Endodermal cell (in vitro differentiated cells): ENCODE data around the gene BEND5. TPM values are rescaled to one million over a fixed set of nuclear protein-coding genes. Genes with fewer than 3 reads are reported as not detected.

Source experiments
- DNase-seq: peaks from one replicate; pipeline ENCODE4 v3.0.0-alpha.2; 2017
- H3K27ac ChIP-seq: 2 replicates; pipeline ENCODE4 v1.5.1; 2013; ENCODE audit warnings: mild to moderate bottlenecking, low read depth, low read length, moderate library complexity
- H3K27me3 ChIP-seq: 2 replicates; pipeline ENCODE4 v1.6.1; 2013; ENCODE audit warnings: mild to moderate bottlenecking, low read length, moderate library complexity; ENCODE audit not compliant: insufficient read depth, control insufficient read depth, poor library complexity, severe bottlenecking
- H3K36me3 ChIP-seq: 2 replicates; pipeline ENCODE4 v1.7.0; 2013; ENCODE audit warnings: mild to moderate bottlenecking, low read length, moderate library complexity; ENCODE audit not compliant: control insufficient read depth, insufficient read depth
- H3K4me1 ChIP-seq: one replicate; pipeline ENCODE4 v1.7.0; 2013; ENCODE audit warnings: low read length; ENCODE audit not compliant: control insufficient read depth, insufficient read depth
- H3K4me3 ChIP-seq: 2 replicates; pipeline ENCODE4 v1.5.1; 2013; ENCODE audit warnings: mild to moderate bottlenecking, low read length, moderate library complexity
- H3K9ac ChIP-seq: 2 replicates; pipeline ENCODE4 v1.6.1; 2013; ENCODE audit warnings: mild to moderate bottlenecking, low read length, moderate library complexity; ENCODE audit not compliant: poor library complexity, severe bottlenecking; ENCODE audit errors: extremely low read depth
- H3K9me3 ChIP-seq: 2 replicates; pipeline ENCODE4 v1.6.1; 2013; ENCODE audit warnings: mild to moderate bottlenecking, low read length, moderate library complexity; ENCODE audit not compliant: control insufficient read depth
- H3K27ac Mint-ChIP-seq: 2 replicates; pipeline ENCODE4 v1.8.0; 2020; ENCODE audit warnings: mixed read lengths
- H3K27me3 Mint-ChIP-seq: 2 replicates; pipeline ENCODE4 v1.8.0; 2021; ENCODE audit warnings: mild to moderate bottlenecking, mixed read lengths; ENCODE audit not compliant: insufficient read depth
- H3K36me3 Mint-ChIP-seq: 2 replicates; pipeline ENCODE4 v1.8.0; 2020; ENCODE audit warnings: low read depth, mixed read lengths
- H3K4me1 Mint-ChIP-seq: 2 replicates; pipeline ENCODE4 v1.8.0; 2020; ENCODE audit warnings: mixed read lengths
- H3K4me3 Mint-ChIP-seq: 2 replicates; pipeline ENCODE4 v1.8.0; 2020; ENCODE audit warnings: mild to moderate bottlenecking, moderate library complexity, mixed read lengths
- H3K9me3 Mint-ChIP-seq: 2 replicates; pipeline ENCODE4 v1.8.0; 2020; ENCODE audit warnings: mild to moderate bottlenecking, mixed read lengths
- WGBS, 2 experiments: methylation state at CpG; one replicate each; pipeline versions ENCODE4 v1.1.5 to v1.1.7; 2013; ENCODE audit warnings: missing lambda C conversion rate in 2 of 2, mixed read lengths in 1 of 2; ENCODE audit not compliant: insufficient coverage in 1 of 2, insufficient read length in 1 of 2; 5-methylcytosine and 5-hydroxymethylcytosine counted together
- long read RNA-seq, 4 experiments: library from polyadenylated mRNA in 2 of 4; library from RNA in 1 of 4; library from capped mRNA in 1 of 4; stranded (forward) in 3 of 4; unstranded in 1 of 4; transcript quantifications; one replicate each; pipeline ENCODE4 v2.0.0, GENCODE V29; 2020 to 2021; ENCODE audit warnings: inconsistent platforms in 1 of 4
- polyA plus RNA-seq, 2 experiments: library from polyadenylated mRNA; stranded (reverse); fragments of 50-300 nt; gene quantifications; one replicate each; pipeline ENCODE4 v1.2.3, GENCODE V29; 2013
- total RNA-seq, 2 donors: library from RNA; stranded (reverse); fragmentation: NEBNext Ultra II Directional in 1 of 2; extraction: Animal tissue kit (Norgen Biotek cat#: 25700) in 1 of 2; gene quantifications; 2 replicates in 1 of 2; 3 replicates in 1 of 2; pipeline ENCODE4 v1.2.1, GENCODE V29; 2021
- TF ChIP-seq, protein P1 (sequence below): fragments of 200-600 bp; sonication (generic); conservative IDR thresholded peaks from 2 replicates; pipeline ENCODE4 v1.5.0; 2021; ENCODE audit warnings: antibody characterized with exemption, mild to moderate bottlenecking

The BEND5 gene, protein sequence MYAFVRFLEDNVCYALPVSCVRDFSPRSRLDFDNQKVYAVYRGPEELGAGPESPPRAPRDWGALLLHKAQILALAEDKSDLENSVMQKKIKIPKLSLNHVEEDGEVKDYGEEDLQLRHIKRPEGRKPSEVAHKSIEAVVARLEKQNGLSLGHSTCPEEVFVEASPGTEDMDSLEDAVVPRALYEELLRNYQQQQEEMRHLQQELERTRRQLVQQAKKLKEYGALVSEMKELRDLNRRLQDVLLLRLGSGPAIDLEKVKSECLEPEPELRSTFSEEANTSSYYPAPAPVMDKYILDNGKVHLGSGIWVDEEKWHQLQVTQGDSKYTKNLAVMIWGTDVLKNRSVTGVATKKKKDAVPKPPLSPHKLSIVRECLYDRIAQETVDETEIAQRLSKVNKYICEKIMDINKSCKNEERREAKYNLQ
- 1 to 10 TPM; 5.9 to 6.1 TPM for total RNA-seq
- 22.5 TPM for polyA plus RNA-seq (2013, experiment 1 of 2)
- polyA plus RNA-seq (2013, experiment 2 of 2), result 28.4 TPM
- long read RNA-seq, experiment 1, partial matches to known transcripts, result 1 of 3 reads
- long read RNA-seq, experiment 1, other reads (novel, unspliced or antisense), result 2 of 3 reads
- long read RNA-seq, experiment 2, partial matches to known transcripts, result 0 of 8 reads
- long read RNA-seq, experiment 2, other reads (novel, unspliced or antisense), result 2 of 8 reads
- long read RNA-seq, experiment 3, transcript BEND5-201 (6 exons, 1,716 nt), result major isoform, 8 of 16 reads
- long read RNA-seq, experiment 3, partial matches to known transcripts, result 2 of 16 reads
- long read RNA-seq, experiment 3, other reads (novel, unspliced or antisense), result 4 of 16 reads
- long read RNA-seq, experiment 4, partial matches to known transcripts, result 0 of 4 reads
- long read RNA-seq, experiment 4, other reads (novel, unspliced or antisense), result 1 of 4 reads

DNA sequence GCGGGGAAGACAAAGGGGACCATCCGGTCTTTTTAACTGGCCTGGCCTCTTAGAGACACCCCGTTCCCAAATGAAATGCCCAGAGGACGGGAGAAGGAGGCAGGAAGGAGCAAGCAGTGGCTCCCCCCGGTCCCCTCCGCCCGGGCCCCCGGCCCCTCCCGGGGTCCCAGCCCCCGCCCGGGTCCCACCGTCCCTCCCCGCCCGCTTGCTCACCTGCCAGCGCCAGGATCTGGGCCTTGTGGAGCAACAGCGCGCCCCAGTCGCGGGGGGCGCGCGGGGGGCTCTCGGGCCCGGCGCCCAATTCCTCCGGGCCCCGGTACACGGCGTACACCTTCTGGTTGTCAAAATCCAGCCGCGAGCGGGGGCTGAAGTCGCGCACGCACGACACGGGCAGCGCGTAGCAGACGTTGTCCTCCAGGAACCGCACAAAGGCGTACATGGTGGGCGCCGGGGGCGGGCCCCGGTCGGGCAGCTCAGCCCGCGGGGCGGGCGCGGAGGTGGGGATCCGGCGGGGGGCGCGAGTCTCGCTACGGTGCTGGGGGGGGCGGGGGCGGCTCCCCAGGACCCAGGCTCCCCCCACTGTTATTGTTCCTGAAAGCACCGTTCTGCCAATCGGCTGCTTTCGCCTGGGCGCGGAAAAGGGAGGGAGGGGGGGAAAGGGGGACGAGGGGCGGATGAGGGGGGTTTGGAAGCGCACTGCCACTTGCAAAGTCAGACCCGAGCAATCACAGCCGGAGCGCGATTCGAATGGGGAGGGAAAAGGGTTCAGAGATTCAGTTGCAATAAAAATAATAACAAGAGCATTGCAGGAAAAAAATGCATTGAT is at the start of gene BEND5:
Gene BEND5, minus strand, starts transcription at position 499 of the 826 bp plus-strand sequence. Its CDS starts 60 bp downstream, at position 439.
- TF ChIP-seq, protein P1, sequence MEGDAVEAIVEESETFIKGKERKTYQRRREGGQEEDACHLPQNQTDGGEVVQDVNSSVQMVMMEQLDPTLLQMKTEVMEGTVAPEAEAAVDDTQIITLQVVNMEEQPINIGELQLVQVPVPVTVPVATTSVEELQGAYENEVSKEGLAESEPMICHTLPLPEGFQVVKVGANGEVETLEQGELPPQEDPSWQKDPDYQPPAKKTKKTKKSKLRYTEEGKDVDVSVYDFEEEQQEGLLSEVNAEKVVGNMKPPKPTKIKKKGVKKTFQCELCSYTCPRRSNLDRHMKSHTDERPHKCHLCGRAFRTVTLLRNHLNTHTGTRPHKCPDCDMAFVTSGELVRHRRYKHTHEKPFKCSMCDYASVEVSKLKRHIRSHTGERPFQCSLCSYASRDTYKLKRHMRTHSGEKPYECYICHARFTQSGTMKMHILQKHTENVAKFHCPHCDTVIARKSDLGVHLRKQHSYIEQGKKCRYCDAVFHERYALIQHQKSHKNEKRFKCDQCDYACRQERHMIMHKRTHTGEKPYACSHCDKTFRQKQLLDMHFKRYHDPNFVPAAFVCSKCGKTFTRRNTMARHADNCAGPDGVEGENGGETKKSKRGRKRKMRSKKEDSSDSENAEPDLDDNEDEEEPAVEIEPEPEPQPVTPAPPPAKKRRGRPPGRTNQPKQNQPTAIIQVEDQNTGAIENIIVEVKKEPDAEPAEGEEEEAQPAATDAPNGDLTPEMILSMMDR, result no peak
- Histone ChIP-seq H3K9me3 (no peaks in the 10 kb centered on the region), H3K9ac (peak within 1 kb of the TSS; percentile 68), H3K4me3 (peak within 1 kb of the TSS; percentile 93), H3K27ac (peak within 1 kb of the TSS; percentile 83), H3K36me3 (no peaks in the 10 kb centered on the region), H3K4me1 (peaks cover 5% of the 10 kb centered on the region), H3K27me3 (peaks cover 20% of the 10 kb centered on the region)
- Mint-ChIP-seq H3K4me1 (peaks cover 4% of the 10 kb centered on the region), H3K27ac (no peak within 1 kb of the TSS), H3K36me3 (peaks cover 2% of the 10 kb centered on the region), H3K27me3 (peaks cover 14% of the 10 kb centered on the region), H3K4me3 (peak within 1 kb of the TSS; percentile 79), H3K9me3 (no peaks in the 10 kb centered on the region)
- DNase-seq, result peak; percentile 92
- WGBS, 2 experiments, result 0 to 2% methylated on average over 13 to 73 of the region's 73 CpGs

DNA sequence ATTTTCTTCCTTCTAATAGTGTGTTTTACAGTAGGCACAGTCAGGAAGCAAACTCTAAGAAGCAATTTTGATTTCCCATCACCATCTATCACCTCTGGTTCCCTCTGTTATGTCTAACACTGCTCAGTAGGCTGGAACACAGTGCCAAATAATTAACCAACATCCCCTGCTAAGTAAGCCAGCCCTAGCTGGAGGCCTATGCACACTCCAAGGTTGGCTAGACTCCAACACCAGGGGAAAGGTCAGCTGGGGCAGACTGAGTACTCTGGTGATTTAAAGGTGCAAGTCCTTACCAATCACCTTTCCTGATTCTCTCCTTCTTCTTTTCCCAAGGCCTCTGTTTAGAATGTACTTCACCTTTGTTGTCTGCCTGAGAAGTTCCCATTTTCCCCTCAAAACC is 46.5 kb upstream of the BEND5 start:
- Histone ChIP-seq H3K27me3 (peaks cover 37% of the 10 kb centered on the region), H3K36me3 (no peaks in the 10 kb centered on the region), H3K27ac (no peak overlapping the region), H3K9me3 (no peaks in the 10 kb centered on the region), H3K4me1 (no peaks in the 10 kb centered on the region), H3K4me3 (no peak overlapping the region), H3K9ac (no peak overlapping the region)
- H3K4me3 Mint-ChIP-seq, result no peak overlapping the region
- no peak overlapping the region for H3K27ac Mint-ChIP-seq
- no peaks in the 10 kb centered on the region for H3K27me3 Mint-ChIP-seq
- no peaks in the 10 kb centered on the region for H3K9me3 Mint-ChIP-seq
- H3K4me1 Mint-ChIP-seq, result no peaks in the 10 kb centered on the region
- no peaks in the 10 kb centered on the region for H3K36me3 Mint-ChIP-seq
- no peak for DNase-seq
- TF ChIP-seq, protein P1, result no peak

DNA sequence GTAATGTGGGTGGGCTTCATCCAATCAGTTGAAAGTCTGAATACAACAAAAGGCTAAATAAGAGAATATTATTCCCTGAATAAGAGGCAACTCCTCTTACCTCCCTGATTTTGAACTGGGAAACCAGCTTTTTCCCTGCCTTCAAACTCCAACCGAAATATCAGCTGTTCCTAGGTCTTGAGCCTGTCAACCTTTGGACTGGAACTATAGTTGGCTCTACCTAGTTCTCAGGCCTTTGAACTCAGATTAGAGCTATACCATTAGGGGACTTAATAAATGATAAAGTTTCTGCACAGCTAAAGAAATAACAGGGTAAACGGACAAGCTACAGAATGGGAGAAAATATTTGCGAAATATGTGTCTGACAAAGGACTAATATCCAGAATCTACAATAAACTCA is 43.8 kb upstream of the BEND5 start:
- peaks cover 22% of the 10 kb centered on the region for H3K27me3 ChIP-seq
- Mint-ChIP-seq H3K9me3 (no peaks in the 10 kb centered on the region), H3K4me3 (no peak overlapping the region), H3K27ac (no peak overlapping the region), H3K27me3 (no peaks in the 10 kb centered on the region), H3K4me1 (no peaks in the 10 kb centered on the region), H3K36me3 (no peaks in the 10 kb centered on the region)
- H3K36me3 ChIP-seq, result no peaks in the 10 kb centered on the region
- TF ChIP-seq, protein P1, result no peak
- no peaks in the 10 kb centered on the region for H3K9me3 ChIP-seq
- no peak for DNase-seq
- 88 to 89% methylated on average over 1 to 3 of the region's 3 CpGs for WGBS, 2 experiments
- no peak overlapping the region for H3K9ac ChIP-seq
- H3K27ac ChIP-seq, result no peak overlapping the region
- H3K4me1 ChIP-seq, result no peaks in the 10 kb centered on the region
- H3K4me3 ChIP-seq, result no peak overlapping the region
